Pancreas (tissue), 10 donors: ENCODE measurements around the gene HMGCL. TPM values are rescaled to one million over a fixed set of nuclear protein-coding genes. Genes with fewer than 3 reads are reported as not detected.

Source experiments
- ATAC-seq, 4 donors: fragments of 200-7000 bp; cut with Tn5 transposase; one replicate each; pipeline versions ENCODE4 v1.8.0 to v1.9.1; 2020; ENCODE audit warnings: mild to moderate bottlenecking in 4 of 4, moderate library complexity in 4 of 4
- DNase-seq, 6 donors: peaks; one replicate each; pipeline ENCODE4 v3.0.0-alpha.2; 2020
- FAIRE-seq: peaks from 2 replicates; lab custom pipeline; 2012; peaks lifted over from hg19 to GRCh38; lab: Jason Lieb, UNC
- H3K27ac ChIP-seq, 4 donors: fragments of 200-600 bp; sonication (generic); 1 replicate in 3 of 4; 2 replicates in 1 of 4; pipeline versions ENCODE4 v1.5.0 to v1.8.0; 2020
- H3K27me3 ChIP-seq, 4 donors: fragments of 200-600 bp; one replicate each; pipeline ENCODE4 v1.8.0; 2021
- H3K36me3 ChIP-seq, 3 donors: fragments of 200-600 bp; sonication (generic) in 1 of 3; one replicate each; pipeline versions ENCODE4 v1.5.0 to v1.8.0; 2020 to 2021
- H3K4me1 ChIP-seq, 3 donors: fragments of 200-600 bp; one replicate each; pipeline ENCODE4 v1.8.0; 2021
- H3K4me3 ChIP-seq, 4 donors: fragments of 200-600 bp; sonication (generic) in 2 of 4; one replicate each; pipeline versions ENCODE4 v1.5.0 to v1.8.0; 2020 to 2021
- H3K9me3 ChIP-seq, 4 donors: fragments of 200-600 bp; one replicate each; pipeline ENCODE4 v1.8.0; 2021
- CTCF ChIP-seq, 4 donors: fragments of 200-600 bp; sonication (generic) in 3 of 4; IDR thresholded peaks; one replicate each; pipeline versions ENCODE4 v1.5.0 to v1.8.0; 2021; ENCODE audit warnings: antibody characterized with exemption in 4 of 4
- WGBS, 2 donors: extraction: QIAGEN DNeasy Blood & Tissue Kit; methylation state at CpG; one replicate each; pipeline ENCODE4 v1.1.7; 2013; 5-methylcytosine and 5-hydroxymethylcytosine counted together
- intact Hi-C, 3 donors: fragments of 100-400 bp; cut with DNase I; formaldehyde crosslinking; loops; one replicate each; pipeline versions ENCODE4 v1.11.1 to v1.14.2; 2022
- polyA plus RNA-seq, 2 donors: library from polyadenylated mRNA; stranded (reverse); fragments of 200-250 nt; gene quantifications; one replicate each; pipeline ENCODE4 v1.2.3, GENCODE V29; 2013
- total RNA-seq, 6 donors: library from RNA; stranded (reverse); fragmentation: NEBNext Ultra II Directional in 4 of 6; extraction: Animal tissue kit (Norgen Biotek cat#: 25700) in 4 of 6; gene quantifications; one replicate each; pipeline versions ENCODE4 v1.2.1 to v1.2.4, GENCODE V29; 2021 to 2023
- donor health status: healthy with polysubstance abuse.
- donor health status: DM: no; HTN: no; CAD: no; lungs with moderate emphysema.
- donor health status: DM: no; HTN: no; CAD: no.
- donor health status: control.
- donor health status: control.
- donor health status: Bipolar disorder and iron deficiency.
- donor health status: DM: yes; HTN: yes; CAD: no.
- donor health status: DM: no; HTN: no; CAD: no.
- donor health status: DM: no; HTN: no; CAD: no.
- donor health status: DM: yes; HTN: yes; CAD: no.

The HMGCL gene
- total and polyA plus RNA-seq, 8 donors: 16.2 to 27.0 (median 17.3) TPM

- FAIRE-seq (no peak), DNase-seq (peak in 2 of 6 donors; percentile 35 to 57), ATAC-seq (peak; percentile 66 to 85 (median 80))
- peaks cover 0 to 5% (median 0%) of the 10 kb centered on the region in 3 donors for H3K4me1 ChIP-seq
- H3K36me3 ChIP-seq: peaks cover 0 to 28% (median 8%) of the 10 kb centered on the region in 3 donors
- TF ChIP-seq CTCF (IDR thresholded peaks at IDR 0.05): peak; percentile 31 to 49 (median 38)
- H3K27me3 ChIP-seq: no peaks in the 10 kb centered on the region
- intact Hi-C loops: no loop called here
- H3K4me3 ChIP-seq: no peak overlapping the region
- 69 to 79% methylated on average over 3 of the region's 3 CpGs for WGBS, 2 donors
- H3K9me3 ChIP-seq: no peaks in the 10 kb centered on the region
- peak overlapping the region in 1 of 4 donors; percentile 58 for H3K27ac ChIP-seq
These were observed 14.2 kb downstream of the HMGCL start for GRCh38 chr1:23810818-23811540.

GRCh38 chr1:23809751-23810171 is 15.5 kb downstream of the HMGCL start:
- Histone ChIP-seq H3K27me3 (no peaks in the 10 kb centered on the region), H3K27ac (peak overlapping the region in 1 of 4 donors; percentile 58), H3K9me3 (no peaks in the 10 kb centered on the region), H3K4me3 (no peak overlapping the region), H3K4me1 (peaks cover 0 to 5% (median 0%) of the 10 kb centered on the region in 3 donors), H3K36me3 (peaks cover 0 to 17% (median 8%) of the 10 kb centered on the region in 3 donors)
- peak; percentile 81 to 89 (median 86) for DNase-seq
- peak; percentile 94 to 98 (median 96) for ATAC-seq
- intact Hi-C loops: no loop called here
- peak; percentile 51 to 75 (median 62) for TF ChIP-seq CTCF (IDR thresholded peaks at IDR 0.05)
- FAIRE-seq: no peak
- WGBS, 2 donors: 24 to 26% methylated on average over 6 of the region's 6 CpGs

GRCh38 chr1:23807453-23807852 is 17.8 kb downstream of the HMGCL start:
- H3K27me3 ChIP-seq: no peaks in the 10 kb centered on the region
- H3K36me3 ChIP-seq: peaks cover 0 to 3% (median 0%) of the 10 kb centered on the region in 3 donors
- intact Hi-C loops: no loop called here
- no peak for TF ChIP-seq CTCF (IDR thresholded peaks at IDR 0.05)
- DNase-seq (no peak), ATAC-seq (no peak), FAIRE-seq (no peak)
- no peak overlapping the region for H3K4me3 ChIP-seq
- H3K9me3 ChIP-seq: no peaks in the 10 kb centered on the region
- WGBS, 2 donors: 83 to 89% methylated on average over 3 of the region's 3 CpGs
- no peak overlapping the region for H3K27ac ChIP-seq
- H3K4me1 ChIP-seq: peaks cover 0 to 5% (median 0%) of the 10 kb centered on the region in 3 donors

- DNase-seq (no peak), ATAC-seq (no peak), FAIRE-seq (no peak)
- Histone ChIP-seq H3K27me3 (no peaks in the 10 kb centered on the region), H3K36me3 (no peaks in the 10 kb centered on the region), H3K27ac (no peak overlapping the region), H3K4me3 (no peak overlapping the region), H3K9me3 (no peaks in the 10 kb centered on the region), H3K4me1 (peaks cover 0 to 11% (median 0%) of the 10 kb centered on the region in 3 donors)
- no peak for TF ChIP-seq CTCF (IDR thresholded peaks at IDR 0.05)
- 86 to 90% methylated on average over 6 of the region's 6 CpGs for WGBS, 2 donors
- intact Hi-C loops: no loop called here
These were observed 18.9 kb downstream of the HMGCL start for GRCh38 chr1:23806280-23806679.

GRCh38 chr1:23805025-23805424 is 20.2 kb downstream of the HMGCL start:
- H3K27ac ChIP-seq: no peak overlapping the region
- DNase-seq (no peak), FAIRE-seq (no peak), ATAC-seq (no peak)
- H3K27me3 ChIP-seq: no peaks in the 10 kb centered on the region
- no peaks in the 10 kb centered on the region for H3K9me3 ChIP-seq
- WGBS, 2 donors: 93 to 94% methylated on average over 2 of the region's 2 CpGs
- intact Hi-C loops: no loop called here
- no peak overlapping the region for H3K4me3 ChIP-seq
- H3K36me3 ChIP-seq: no peaks in the 10 kb centered on the region
- peaks cover 0 to 8% (median 0%) of the 10 kb centered on the region in 3 donors for H3K4me1 ChIP-seq
- no peak for TF ChIP-seq CTCF (IDR thresholded peaks at IDR 0.05)
